Measurements from ENCODE around the gene MAS1L.
"Not testable (repeated sequence)": the region's sequence is repeated elsewhere in the genome, so short reads cannot be mapped to it uniquely, and the experiment has no call there.

MAS1L gene

GRCh38 chr6:29478740-29479139 is 9.0 kb downstream of the MAS1L start:
- DNase-seq: no peak

- DNase-seq: peak; percentile 73
Observed at GRCh38 chr6:29477923-29478450, 9.8 kb downstream of the MAS1L start.

DNA sequence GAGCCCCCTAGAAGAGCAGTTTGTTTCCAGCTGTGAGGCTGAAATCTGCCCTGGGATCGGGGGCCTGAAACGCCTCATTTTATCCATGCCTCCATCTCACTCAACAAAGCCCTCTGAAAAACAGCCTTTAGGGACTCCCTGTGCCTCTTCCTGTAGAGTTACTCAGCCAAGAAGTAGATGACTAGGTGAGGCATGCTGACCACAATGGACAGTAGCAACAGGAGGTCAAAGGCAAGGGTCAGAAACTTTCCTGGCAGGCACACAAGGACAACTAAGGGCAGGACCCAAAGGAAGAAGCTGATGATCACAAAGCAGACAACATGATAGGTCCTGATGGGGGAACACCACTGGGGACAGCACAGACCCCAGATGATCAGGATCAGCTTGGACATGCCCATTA is 12.8 kb downstream of the MAS1L start:
- no peak for DNase-seq

- no peak for DNase-seq
Observed at GRCh38 chr6:29466241-29466640, 21.5 kb downstream of the MAS1L start.

DNA sequence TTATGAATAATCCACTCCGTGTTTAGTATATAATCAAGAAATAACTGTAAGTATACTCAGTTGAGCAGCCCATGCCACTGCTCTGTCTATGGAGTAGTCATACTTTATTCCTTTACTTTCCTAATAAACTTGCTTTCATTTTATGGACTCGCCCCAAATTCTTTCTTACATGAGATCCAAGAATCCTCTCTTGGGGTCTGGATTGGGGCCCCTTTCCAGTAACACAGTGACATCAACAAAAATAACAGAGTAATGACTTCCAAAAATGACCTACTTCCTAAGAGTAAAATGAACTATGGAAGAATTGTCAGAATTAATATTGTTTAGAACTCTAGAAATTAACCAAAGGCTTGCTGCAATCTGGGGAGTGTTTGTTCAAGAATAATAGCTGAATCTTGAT is 22.0 kb downstream of the MAS1L start:
- DNase-seq: no peak

GRCh38 chr6:29465279-29465678 is 22.5 kb downstream of the MAS1L start:
- DNase-seq: no peak

- DNase-seq: no peak
Observed at GRCh38 chr6:29462022-29462421, 25.7 kb downstream of the MAS1L start.

DNA sequence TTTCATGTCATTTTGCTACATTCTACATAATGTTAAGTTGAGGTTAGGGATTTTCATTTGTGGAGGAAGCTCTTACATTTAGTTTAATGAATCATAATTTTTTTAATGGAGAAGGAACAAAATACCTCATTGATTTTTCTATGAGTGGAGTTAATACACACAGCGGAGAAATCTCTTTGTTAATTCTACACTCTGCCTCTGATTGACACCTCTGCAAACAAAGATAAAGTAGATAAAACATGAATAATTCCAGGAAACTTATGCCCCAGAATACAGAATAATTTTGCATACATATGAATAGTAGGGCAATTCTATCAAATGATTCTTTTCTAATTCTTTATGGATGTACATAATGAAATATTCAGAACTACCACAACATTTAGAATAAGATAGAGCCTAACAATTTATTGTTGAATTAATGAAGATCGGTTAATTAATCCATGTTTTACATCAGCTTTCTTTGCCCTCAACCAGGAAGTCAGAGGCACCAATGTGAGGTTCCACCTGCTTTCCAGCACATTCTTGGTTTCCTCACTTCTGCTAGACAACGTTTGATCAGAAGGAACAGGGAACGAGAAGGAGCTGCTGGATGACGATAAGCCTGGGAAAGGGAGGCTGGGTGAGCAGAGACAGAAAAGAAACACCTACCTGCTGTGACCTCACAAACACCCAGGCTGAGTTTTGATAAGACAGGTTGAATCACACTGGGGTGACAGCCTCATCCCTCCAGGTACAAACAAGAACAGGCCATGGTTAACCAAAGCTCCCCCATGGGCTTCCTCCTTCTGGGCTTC is 26.5 kb downstream of the MAS1L start:
- DNase-seq: no peak

GRCh38 chr6:29456971-29457370 is 30.8 kb downstream of the MAS1L start, which contains the start of the genes OR11A1 and OR2H1:
TSS of gene OR11A1 (minus strand) at chr6:29457071. CDS start at chr6:29427641, 29,430 bp downstream.
TSS of gene OR2H1 (plus strand) at chr6:29457155. CDS start at chr6:29461770, 4,615 bp downstream.
- DNase-seq: no peak

DNA sequence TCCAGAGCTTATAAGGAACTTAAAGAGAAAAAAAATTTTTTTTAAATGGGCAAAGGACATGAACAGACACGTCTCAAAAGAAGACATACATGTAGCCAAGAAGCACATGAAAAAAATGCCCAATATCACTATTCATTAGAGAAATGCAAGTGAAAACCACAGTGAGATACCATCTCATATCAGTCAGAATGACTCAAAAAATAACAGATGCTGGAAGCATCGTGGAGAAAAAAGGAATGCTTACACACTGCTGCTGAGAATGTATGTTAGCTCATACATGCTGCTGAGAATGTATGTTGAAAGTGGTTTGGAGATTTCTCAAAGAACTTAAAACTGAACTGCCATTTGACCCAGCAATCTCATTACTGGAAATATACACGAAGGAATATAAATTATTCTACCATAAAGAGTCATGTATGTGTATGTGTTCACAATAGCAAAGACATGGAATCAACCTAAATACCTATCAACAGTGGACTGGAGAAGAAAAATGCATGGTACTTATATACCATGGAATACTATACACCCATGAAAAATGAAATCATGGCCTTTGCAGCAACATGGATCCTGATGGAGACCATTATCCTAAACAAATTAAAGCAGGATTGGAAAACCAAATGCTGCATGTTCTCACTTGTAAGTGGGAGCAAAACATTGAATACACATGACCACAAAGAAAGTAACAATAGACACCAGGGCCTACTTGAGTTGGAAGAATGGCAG is 36.1 kb downstream of the MAS1L start:
- DNase-seq: no peak

GRCh38 chr6:29447670-29448069 is 40.1 kb downstream of the MAS1L start:
- DNase-seq: no peak

- DNase-seq: not testable (repeated sequence)
Observed at GRCh38 chr6:29444031-29444430, 43.7 kb downstream of the MAS1L start.

DNA sequence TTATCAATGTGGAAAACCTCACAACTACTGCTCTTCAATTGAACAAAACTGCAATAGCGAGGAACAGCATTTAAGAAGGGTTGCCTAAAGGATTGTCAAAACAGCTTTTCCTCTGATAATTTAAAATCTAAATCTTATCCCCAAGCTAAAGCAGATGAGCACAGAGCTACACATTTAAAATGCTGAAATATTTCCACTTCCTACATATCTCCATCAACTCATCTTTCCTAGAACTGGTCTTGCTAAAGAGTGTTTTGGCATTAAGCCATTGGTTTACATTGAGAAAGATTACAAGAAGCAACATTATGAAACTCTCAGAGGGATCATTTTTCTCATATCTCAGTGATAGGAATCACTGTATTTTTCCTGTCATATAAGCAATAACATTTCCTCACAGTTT is 45.0 kb downstream of the MAS1L start:
- DNase-seq: no peak

- no peak for DNase-seq
Observed at GRCh38 chr6:29439006-29439405, 48.8 kb downstream of the MAS1L start, which contains the start of gene OR10C1. TSS of gene OR10C1 (plus strand) at chr6:29439306. CDS start at chr6:29440016, 710 bp downstream.

DNA sequence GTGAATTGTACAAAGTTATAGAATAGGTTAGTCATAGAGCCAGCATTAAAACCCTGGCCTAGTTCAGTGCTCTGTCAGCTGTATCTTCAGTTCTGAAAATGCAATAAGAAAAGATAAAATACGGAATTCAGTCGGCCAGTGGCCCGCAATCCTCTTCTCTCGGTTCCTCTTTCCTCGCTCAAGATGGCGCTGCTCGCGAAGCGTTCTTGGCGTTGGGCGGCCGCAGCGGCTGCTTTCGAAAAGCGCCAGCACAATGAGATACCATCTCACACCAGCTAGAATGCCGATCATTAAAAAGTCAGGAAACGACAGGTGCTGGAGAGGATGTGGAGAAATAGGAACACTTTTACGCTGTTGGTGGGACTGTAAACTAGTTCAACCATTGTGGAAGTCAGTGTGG is 51.0 kb downstream of the MAS1L start:
- peak; percentile 12 for DNase-seq

Measured in NCI-H82 (cell line).